A673 (cell line): ENCODE data around the gene TMEM238.
"Not testable (repeated sequence)": the region's sequence is repeated elsewhere in the genome, so short reads cannot be mapped to it uniquely, and the experiment has no call there.

Experiments
- CTCF ChIP-seq: fragments of 300-800, 200-600 bp; sonication (generic); conservative IDR thresholded peaks from 2 replicates; pipeline ENCODE4 v1.5.1; 2017; ENCODE audit warnings: low read depth, mild to moderate bottlenecking, antibody characterized with exemption, low read length, moderate library complexity, mixed read lengths
- EZH2 ChIP-seq: fragments of 200-600 bp; sonication (generic); IDR thresholded peaks from 2 replicates; pipeline ENCODE4 v1.6.1; 2017; ENCODE audit warnings: borderline replicate concordance, low read depth, mild to moderate bottlenecking, mixed read lengths, antibody characterized with exemption, low read length; ENCODE audit not compliant: poor library complexity, severe bottlenecking

GRCh38 chr19:55407550-55407799 is 23.4 kb upstream of the TMEM238 start, which contains the start of gene UBE2S:
- not testable (repeated sequence) for TF ChIP-seq CTCF, EZH2
